ENCODE results near the gene THSD4. TPM values are rescaled to one million over a fixed set of nuclear protein-coding genes. Genes with fewer than 3 reads are reported as not detected.

Gene THSD4
- total and polyA plus RNA-seq, 2 of the 8 experiments (the other 6 are each of a cell fraction or from before 2014, with no cell fraction given) = 2.5 to 6.2 TPM

DNA sequence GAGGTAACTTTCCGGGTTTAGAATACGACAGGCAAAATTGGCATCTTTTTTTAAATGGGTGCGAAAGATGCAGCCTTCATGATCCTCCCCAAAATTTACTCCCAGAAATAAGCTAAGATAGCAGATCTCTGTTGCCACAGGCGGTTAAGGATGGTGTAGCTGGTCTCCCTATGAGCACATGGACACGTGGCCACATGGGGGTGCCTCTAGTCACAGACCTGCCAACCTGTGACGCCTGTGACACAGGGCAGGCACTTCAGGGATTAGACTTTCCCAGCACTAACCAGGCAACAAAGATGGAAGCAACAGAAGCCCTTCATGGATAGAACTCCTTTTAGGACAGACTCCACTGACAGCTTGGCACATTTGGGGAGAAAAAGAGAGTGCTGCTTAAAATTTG lies 320.3 kb downstream of the THSD4 start:
- FAIRE-seq (no peak), DNase-seq (ENCODE audit: low read depth in 1 of 2, low spot score in 2 of 2) (no peak)
- no peaks in the 10 kb centered on the region for H3K23me2 ChIP-seq (ENCODE audit: low read depth, low read length)
- no peaks in the 10 kb centered on the region for H4K20me1 ChIP-seq (replicated peaks in 1 of 2; ENCODE audit: control insufficient read depth in 1 of 2, insufficient read depth in 2 of 2, low read length in 2 of 2)
- no peak overlapping the region for H3K9ac ChIP-seq (replicated peaks in 1 of 4; ENCODE audit: extremely low read depth in 1 of 4, low read depth in 3 of 4, low read length in 3 of 4)
- 71% methylated on average over 6 of the region's 6 CpGs; no CpG with 5 or more reads in 1 of the 2 experiments for WGBS, 2 experiments (ENCODE audit: extremely low coverage in 1 of 2, insufficient coverage in 1 of 2, insufficient read length in 1 of 2, insufficient replicate concordance in 2 of 2, low coverage in 1 of 2, low lambda C conversion rate in 2 of 2, missing lambda C conversion rate in 1 of 2)
- no peaks in the 10 kb centered on the region for H3K79me2 ChIP-seq (ENCODE audit: control insufficient read depth in 1 of 2, insufficient read depth in 2 of 2, low read length in 2 of 2)
- no peak overlapping the region for H3K4me3 ChIP-seq (ENCODE audit: extremely low read depth in 1 of 4, insufficient read depth in 2 of 4, low read depth in 3 of 4, low read length in 4 of 4)
- H2BK5ac ChIP-seq (ENCODE audit: low read depth, low read length) = no peak overlapping the region
- ChIA-PET POLR2A (ENCODE audit: partially characterized antibody) (no interaction called here), CTCF (ENCODE audit: partially characterized antibody) (interaction anchor here (0.6 to 1.2 kb wide), 5 partner anchors 24 to 725 kb away, joined by 3 to 6 read pairs (median 4); no protein-coding TSS in a partner anchor)
- no peaks in the 10 kb centered on the region for H3K27me3 ChIP-seq (replicated peaks in 1 of 4; ENCODE audit: control insufficient read depth in 3 of 4, extremely low read depth in 1 of 4, insufficient read depth in 3 of 4, low read length in 3 of 4)
- no peak overlapping the region for H2BK120ac ChIP-seq (replicated peaks; ENCODE audit: low read depth, low read length)
- H3K36me3 ChIP-seq (ENCODE audit: control insufficient read depth in 2 of 4, insufficient read depth in 4 of 4, low read length in 3 of 4) = peaks cover 0 to 3% (median 0%) of the 10 kb centered on the region in 4 experiments; a peak in 1 of 8 replicates
- no peaks in the 10 kb centered on the region for H3K9me3 ChIP-seq (ENCODE audit: insufficient read depth in 2 of 2, low read depth in 1 of 2, low read length in 1 of 2)
- H3K4me1 ChIP-seq (replicated peaks in 1 of 4; ENCODE audit: control insufficient read depth in 3 of 4, insufficient read depth in 4 of 4, low read length in 3 of 4) = peaks cover 0 to 3% (median 1%) of the 10 kb centered on the region in 4 experiments; a peak in 2 of 7 replicates
- no peak overlapping the region for H3K27ac ChIP-seq (ENCODE audit: low read depth, low read length)
- H3K14ac ChIP-seq (ENCODE audit: insufficient read length) = no peak overlapping the region
- H2BK12ac ChIP-seq (ENCODE audit: low read depth, low read length) = 0 out of 2 replicates have a peak overlapping the region, but pooled peaks have one; percentile 23
- H2BK15ac ChIP-seq (ENCODE audit: low read length) = no peak overlapping the region
- H2BK20ac ChIP-seq (ENCODE audit: low read length) = no peak overlapping the region
- H4K5ac ChIP-seq (ENCODE audit: insufficient read length, low read depth, low read length) = no peak overlapping the region
- no peak overlapping the region for H3K4ac ChIP-seq (replicated peaks; ENCODE audit: insufficient read length, low read depth, low read length)
- no peak overlapping the region for H3K18ac ChIP-seq (ENCODE audit: extremely low read depth, low read length)
- no peak overlapping the region for H3K23ac ChIP-seq (ENCODE audit: insufficient read length)
- H4K8ac ChIP-seq (ENCODE audit: extremely low read depth, insufficient read depth, low read length) = no peak overlapping the region
- no peak overlapping the region for H2AK5ac ChIP-seq (ENCODE audit: low read depth, low read length)
- no peaks in the 10 kb centered on the region for H3K79me1 ChIP-seq (ENCODE audit: low read depth, low read length)
- no peak overlapping the region for H3K56ac ChIP-seq (replicated peaks; ENCODE audit: insufficient read length, low read depth, low read length)
- H2AFZ ChIP-seq (ENCODE audit: low read length) = no peak overlapping the region
- H4K91ac ChIP-seq (replicated peaks; ENCODE audit: insufficient read length, low read length) = no peak overlapping the region
- H3K4me2 ChIP-seq (ENCODE audit: insufficient read depth in 1 of 2, low read depth in 2 of 2, low read length in 2 of 2) = no peak overlapping the region
- peak in 1 of 2 experiments; percentile 15; a peak in 1 of 4 replicates for TF ChIP-seq RAD21 (IDR thresholded peaks at IDR 0.05 in 1 of 2, conservative IDR thresholded peaks at IDR 0.05 in 1 of 2; ENCODE audit: low read depth in 2 of 2, low read length in 2 of 2)
- TF ChIP-seq POLR2AphosphoS5 (IDR thresholded peaks at IDR 0.05; ENCODE audit: low read depth, low read length) = no peak
- TF ChIP-seq, protein P1, sequence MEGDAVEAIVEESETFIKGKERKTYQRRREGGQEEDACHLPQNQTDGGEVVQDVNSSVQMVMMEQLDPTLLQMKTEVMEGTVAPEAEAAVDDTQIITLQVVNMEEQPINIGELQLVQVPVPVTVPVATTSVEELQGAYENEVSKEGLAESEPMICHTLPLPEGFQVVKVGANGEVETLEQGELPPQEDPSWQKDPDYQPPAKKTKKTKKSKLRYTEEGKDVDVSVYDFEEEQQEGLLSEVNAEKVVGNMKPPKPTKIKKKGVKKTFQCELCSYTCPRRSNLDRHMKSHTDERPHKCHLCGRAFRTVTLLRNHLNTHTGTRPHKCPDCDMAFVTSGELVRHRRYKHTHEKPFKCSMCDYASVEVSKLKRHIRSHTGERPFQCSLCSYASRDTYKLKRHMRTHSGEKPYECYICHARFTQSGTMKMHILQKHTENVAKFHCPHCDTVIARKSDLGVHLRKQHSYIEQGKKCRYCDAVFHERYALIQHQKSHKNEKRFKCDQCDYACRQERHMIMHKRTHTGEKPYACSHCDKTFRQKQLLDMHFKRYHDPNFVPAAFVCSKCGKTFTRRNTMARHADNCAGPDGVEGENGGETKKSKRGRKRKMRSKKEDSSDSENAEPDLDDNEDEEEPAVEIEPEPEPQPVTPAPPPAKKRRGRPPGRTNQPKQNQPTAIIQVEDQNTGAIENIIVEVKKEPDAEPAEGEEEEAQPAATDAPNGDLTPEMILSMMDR (IDR thresholded peaks at IDR 0.05; ENCODE audit: control extremely low read depth in 1 of 3, insufficient read depth in 1 of 3, low read depth in 1 of 3, low read length in 3 of 3) = no peak
- no peak for TF ChIP-seq POU5F1 (IDR thresholded peaks at IDR 0.05; ENCODE audit: low read depth, low read length)
- no peak for TF ChIP-seq SIRT6 (IDR thresholded peaks at IDR 0.05; ENCODE audit: low read length)
- no peak for TF ChIP-seq CBX5 (IDR thresholded peaks at IDR 0.05; ENCODE audit: low read depth, low read length)
- TF ChIP-seq GTF2F1 (IDR thresholded peaks at IDR 0.05; ENCODE audit: borderline replicate concordance, low read depth, low read length) = no peak
- TF ChIP-seq KDM1A (IDR thresholded peaks at IDR 0.05; ENCODE audit: borderline replicate concordance, low read length) = no peak
- no peak for TF ChIP-seq JUN (IDR thresholded peaks at IDR 0.05; ENCODE audit: low read depth, low read length)

Measured in H1 (cell line).